ENCODE data around the gene EPHA4. TPM values are rescaled to one million over a fixed set of nuclear protein-coding genes. Genes with fewer than 3 reads are reported as not detected.

The EPHA4 gene
- total RNA-seq, result 6.4 and 14.7 TPM in 2 replicates

DNA sequence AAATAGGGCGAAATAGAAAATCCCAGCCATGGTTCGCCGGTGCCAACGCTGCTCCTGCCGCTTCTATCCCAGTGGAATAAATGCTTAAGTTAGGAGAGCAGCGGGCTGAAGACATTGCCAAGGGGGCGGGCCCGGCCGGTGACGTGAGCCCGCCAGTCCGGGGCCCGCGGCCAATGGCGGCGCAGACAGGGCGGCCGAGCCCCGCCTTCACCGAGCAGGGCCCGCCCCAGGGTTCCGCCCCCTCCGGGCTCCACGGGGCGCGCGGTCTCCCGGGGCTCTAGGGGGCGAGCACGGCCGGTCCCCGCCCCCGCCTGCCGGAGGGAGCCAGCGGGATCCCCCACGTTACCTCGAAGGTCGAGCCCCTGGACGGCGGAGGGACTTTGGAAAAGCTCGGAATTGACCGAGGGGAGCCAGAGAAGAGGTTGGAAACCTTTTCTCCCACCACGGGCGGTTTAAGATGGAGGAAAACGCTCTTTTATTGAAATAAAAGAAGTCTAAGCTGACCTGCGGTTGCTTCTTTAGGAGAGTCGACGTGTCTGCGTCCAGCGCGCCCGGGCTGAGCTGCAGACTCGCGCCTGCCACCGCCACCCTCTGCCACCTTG is at the start of gene EPHA4:
Gene EPHA4, minus strand, starts transcription at position 86 of the 602 bp plus-strand sequence. Its CDS starts 56 bp downstream, at position 30.

